ENCODE data around the gene PGM5.

PGM5 gene

GRCh38 chr9:68523367-68523936 lies 167.0 kb downstream of the PGM5 start:
- in situ Hi-C loops (cut with MboI; ENCODE audit: low sequenced_read_pairs), result no loop called here

GRCh38 chr9:68530618-68531017 lies 174.2 kb downstream of the PGM5 start:
- in situ Hi-C loops (cut with MboI; ENCODE audit: low sequenced_read_pairs), result no loop called here

- in situ Hi-C loops (cut with MboI; ENCODE audit: low sequenced_read_pairs), result no loop called here
These were observed 175.7 kb downstream of the PGM5 start for GRCh38 chr9:68532131-68532530.

- in situ Hi-C loops (cut with MboI; ENCODE audit: low sequenced_read_pairs), result no loop called here
These were observed 177.3 kb downstream of the PGM5 start for GRCh38 chr9:68533678-68534077.

- in situ Hi-C loops (cut with MboI; ENCODE audit: low sequenced_read_pairs), result no loop called here
These were observed 180.6 kb downstream of the PGM5 start for GRCh38 chr9:68536876-68537615.

- in situ Hi-C loops (cut with MboI; ENCODE audit: low sequenced_read_pairs), result no loop called here
These were observed 181.1 kb downstream of the PGM5 start for GRCh38 chr9:68537616-68537880.

- in situ Hi-C loops (cut with MboI; ENCODE audit: low sequenced_read_pairs), result no loop called here
These were observed 181.8 kb downstream of the PGM5 start for GRCh38 chr9:68538200-68538599.

- in situ Hi-C loops (cut with MboI; ENCODE audit: low sequenced_read_pairs), result no loop called here
These were observed 184.5 kb downstream of the PGM5 start, which contains the start of gene TMEM252 for GRCh38 chr9:68540712-68541535. TSS of gene TMEM252 (minus strand) at chr9:68540883. CDS start at chr9:68540814, 69 bp downstream.

GRCh38 chr9:68541568-68541967 lies 185.2 kb downstream of the PGM5 start:
- in situ Hi-C loops (cut with MboI; ENCODE audit: low sequenced_read_pairs), result no loop called here

GRCh38 chr9:68545033-68545705 lies 188.8 kb downstream of the PGM5 start:
- in situ Hi-C loops (cut with MboI; ENCODE audit: low sequenced_read_pairs), result no loop called here

GRCh38 chr9:68546596-68547390 lies 190.4 kb downstream of the PGM5 start:
- in situ Hi-C loops (cut with MboI; ENCODE audit: low sequenced_read_pairs), result no loop called here

- in situ Hi-C loops (cut with MboI; ENCODE audit: low sequenced_read_pairs), result no loop called here
These were observed 191.0 kb downstream of the PGM5 start for GRCh38 chr9:68547417-68547816.

- in situ Hi-C loops (cut with MboI; ENCODE audit: low sequenced_read_pairs), result no loop called here
These were observed 191.8 kb downstream of the PGM5 start for GRCh38 chr9:68548241-68548640.

GRCh38 chr9:68551191-68551590 lies 194.8 kb downstream of the PGM5 start:
- in situ Hi-C loops (cut with MboI; ENCODE audit: low sequenced_read_pairs), result no loop called here

- in situ Hi-C loops (cut with MboI; ENCODE audit: low sequenced_read_pairs), result no loop called here
These were observed 196.5 kb downstream of the PGM5 start for GRCh38 chr9:68552700-68553476.

GRCh38 chr9:68555437-68556150 lies 199.2 kb downstream of the PGM5 start:
- in situ Hi-C loops (cut with MboI; ENCODE audit: low sequenced_read_pairs), result no loop called here

GRCh38 chr9:68558545-68558944 lies 202.1 kb downstream of the PGM5 start:
- in situ Hi-C loops (cut with MboI; ENCODE audit: low sequenced_read_pairs), result no loop called here

GRCh38 chr9:68560071-68560844 lies 203.8 kb downstream of the PGM5 start:
- in situ Hi-C loops (cut with MboI; ENCODE audit: low sequenced_read_pairs), result loop anchor here (10.0 kb wide), 1 partner anchor 55 kb away; no protein-coding TSS in a partner anchor

Data from HL-60/S4 treated with retinoic acid at 250 ng/mL for 4 days and 3 days (cell line).